ENCODE data around the gene WFIKKN1. TPM values are rescaled to one million over a fixed set of nuclear protein-coding genes. Genes with fewer than 3 reads are reported as not detected.

WFIKKN1 gene
- total and polyA plus RNA-seq, 8 donors = 0.11 to 1.4 (median 0.52) TPM

- peaks cover 0 to 21% of the 10 kb centered on the region in 2 donors for H3K36me3 ChIP-seq
- TF ChIP-seq CTCF (IDR thresholded peaks at IDR 0.05) = no peak
- peaks cover 17 to 22% of the 10 kb centered on the region in 2 donors for H3K4me1 ChIP-seq
- H3K9me3 ChIP-seq = no peaks in the 10 kb centered on the region
- no peak overlapping the region for H3K4me3 ChIP-seq
- intact Hi-C loops (cut with DNase I) = no loop called here
- no peak for ATAC-seq
- H3K27ac ChIP-seq = no peak overlapping the region
- H3K27me3 ChIP-seq = no peaks in the 10 kb centered on the region
- DNase-seq = no peak
Observed at GRCh38 chr16:583815-584591, 46.8 kb upstream of the WFIKKN1 start.

- ATAC-seq = no peak
- Histone ChIP-seq H3K27ac (no peak overlapping the region), H3K36me3 (peaks cover 0 to 19% of the 10 kb centered on the region in 2 donors), H3K4me3 (no peak overlapping the region), H3K9me3 (no peaks in the 10 kb centered on the region), H3K4me1 (peaks cover 17 to 20% of the 10 kb centered on the region in 2 donors), H3K27me3 (no peaks in the 10 kb centered on the region)
- TF ChIP-seq CTCF (IDR thresholded peaks at IDR 0.05) = no peak
- DNase-seq = no peak
- intact Hi-C loops (cut with DNase I) = no loop called here
Observed at GRCh38 chr16:585351-585750, 45.4 kb upstream of the WFIKKN1 start.

- DNase-seq (no peak), ATAC-seq (no peak)
- no peaks in the 10 kb centered on the region for H3K27me3 ChIP-seq
- intact Hi-C loops (cut with DNase I) = no loop called here
- TF ChIP-seq CTCF (IDR thresholded peaks at IDR 0.05) = no peak
- H3K4me1 ChIP-seq = peaks cover 17 to 28% of the 10 kb centered on the region in 2 donors
- H3K4me3 ChIP-seq = no peak overlapping the region
- H3K36me3 ChIP-seq = peaks cover 0 to 11% of the 10 kb centered on the region in 2 donors
- no peaks in the 10 kb centered on the region for H3K9me3 ChIP-seq
- H3K27ac ChIP-seq = no peak overlapping the region
Observed at GRCh38 chr16:586047-586644, 44.6 kb upstream of the WFIKKN1 start.

- intact Hi-C loops (cut with DNase I) = no loop called here
- Histone ChIP-seq H3K4me3 (no peak overlapping the region), H3K9me3 (no peaks in the 10 kb centered on the region), H3K36me3 (peaks cover 0 to 9% of the 10 kb centered on the region in 2 donors), H3K4me1 (peaks cover 25 to 35% of the 10 kb centered on the region in 2 donors), H3K27ac (no peak overlapping the region), H3K27me3 (no peaks in the 10 kb centered on the region)
- no peak for TF ChIP-seq CTCF (IDR thresholded peaks at IDR 0.05)
- no peak for DNase-seq
- ATAC-seq = no peak
Observed at GRCh38 chr16:586645-587590, 43.9 kb upstream of the WFIKKN1 start.

- TF ChIP-seq CTCF (IDR thresholded peaks at IDR 0.05) = no peak
- peaks cover 41 to 52% of the 10 kb centered on the region in 2 donors for H3K4me1 ChIP-seq
Observed at GRCh38 chr16:588639-588888, 42.2 kb upstream of the WFIKKN1 start.

More at GRCh38 chr16:588639-588888, 42.2 kb upstream of the WFIKKN1 start:
- Histone ChIP-seq H3K27me3 (no peaks in the 10 kb centered on the region), H3K4me3 (peak overlapping the region; percentile 68 to 71), H3K36me3 (peaks cover 0 to under 1% of the 10 kb centered on the region in 2 donors), H3K27ac (peak overlapping the region; percentile 96 to 98), H3K9me3 (no peaks in the 10 kb centered on the region)
- ATAC-seq = no peak
- DNase-seq = peak in 1 of 4 donors; percentile 59
- intact Hi-C loops (cut with DNase I) = no loop called here

Data from left lung (tissue), 10 donors.